AG04449 (cell line): ENCODE data around the gene PGP.
"Not testable (repeated sequence)": the region's sequence is repeated elsewhere in the genome, so short reads cannot be mapped to it uniquely, and the experiment has no call there.

Experiments used
- CTCF ChIA-PET: fragments of 350-600 bp; formaldehyde crosslinking; extraction: SDS; loops from one replicate; lab custom pipeline; 2021; ENCODE audit warnings: antibody characterized with exemption; lab: Yijun Ruan, JAX
- POLR2A ChIA-PET: fragments of 400-600, 350-600 bp; formaldehyde crosslinking; extraction: SDS; loops from one replicate; lab custom pipeline; 2020; ENCODE audit warnings: antibody characterized with exemption, inconsistent platforms; lab: Yijun Ruan, JAX
- DNase-seq: peaks from one replicate; pipeline ENCODE4 v3.0.0-alpha.2; 2010; ENCODE audit warnings: low read depth, low spot score
- H3K4me3 ChIP-seq: 2 replicates; pipeline ENCODE4 v1.5.1; 2011; ENCODE audit warnings: low read depth, mild to moderate bottlenecking, control low read depth, low read length
- TF ChIP-seq, protein P1 (sequence below): IDR thresholded peaks from one replicate; pipeline ENCODE4 v1.5.1; 2011; ENCODE audit warnings: mild to moderate bottlenecking, moderate library complexity, low read length, control low read depth, inconsistent platforms; ENCODE audit not compliant: insufficient read depth; ENCODE audit errors: missing control alignments

The PGP gene

DNA sequence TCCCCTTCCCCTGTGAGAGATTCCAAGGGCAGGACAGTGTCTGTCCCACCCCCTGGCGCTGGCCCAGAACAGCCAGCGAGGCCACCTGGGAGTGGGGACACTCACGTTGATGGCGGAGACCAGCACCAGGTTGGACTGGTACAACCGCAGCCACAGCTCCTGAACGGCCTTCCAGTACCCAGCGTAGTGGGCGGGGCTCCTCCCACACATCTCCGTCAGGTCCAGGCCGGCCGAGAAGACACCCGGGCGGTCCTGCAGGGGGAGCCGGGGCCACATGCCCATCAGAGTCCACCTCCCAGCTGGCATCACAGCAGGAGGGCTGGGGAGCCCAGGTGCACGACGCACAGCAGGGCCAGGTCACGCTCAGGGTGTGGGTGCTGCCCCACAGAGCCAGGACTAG is 29.7 kb upstream of the PGP start:
- H3K4me3 ChIP-seq: no peak overlapping the region
- ChIA-PET POLR2A (no interaction called here), CTCF (no interaction called here)
- TF ChIP-seq, protein P1, sequence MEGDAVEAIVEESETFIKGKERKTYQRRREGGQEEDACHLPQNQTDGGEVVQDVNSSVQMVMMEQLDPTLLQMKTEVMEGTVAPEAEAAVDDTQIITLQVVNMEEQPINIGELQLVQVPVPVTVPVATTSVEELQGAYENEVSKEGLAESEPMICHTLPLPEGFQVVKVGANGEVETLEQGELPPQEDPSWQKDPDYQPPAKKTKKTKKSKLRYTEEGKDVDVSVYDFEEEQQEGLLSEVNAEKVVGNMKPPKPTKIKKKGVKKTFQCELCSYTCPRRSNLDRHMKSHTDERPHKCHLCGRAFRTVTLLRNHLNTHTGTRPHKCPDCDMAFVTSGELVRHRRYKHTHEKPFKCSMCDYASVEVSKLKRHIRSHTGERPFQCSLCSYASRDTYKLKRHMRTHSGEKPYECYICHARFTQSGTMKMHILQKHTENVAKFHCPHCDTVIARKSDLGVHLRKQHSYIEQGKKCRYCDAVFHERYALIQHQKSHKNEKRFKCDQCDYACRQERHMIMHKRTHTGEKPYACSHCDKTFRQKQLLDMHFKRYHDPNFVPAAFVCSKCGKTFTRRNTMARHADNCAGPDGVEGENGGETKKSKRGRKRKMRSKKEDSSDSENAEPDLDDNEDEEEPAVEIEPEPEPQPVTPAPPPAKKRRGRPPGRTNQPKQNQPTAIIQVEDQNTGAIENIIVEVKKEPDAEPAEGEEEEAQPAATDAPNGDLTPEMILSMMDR: no peak
- no peak for DNase-seq

GRCh38 chr16:2243781-2244180 is 29.1 kb upstream of the PGP start:
- ChIA-PET POLR2A (no interaction called here), CTCF (no interaction called here)
- no peak for DNase-seq
- TF ChIP-seq, protein P1: no peak
- no peak overlapping the region for H3K4me3 ChIP-seq

DNA sequence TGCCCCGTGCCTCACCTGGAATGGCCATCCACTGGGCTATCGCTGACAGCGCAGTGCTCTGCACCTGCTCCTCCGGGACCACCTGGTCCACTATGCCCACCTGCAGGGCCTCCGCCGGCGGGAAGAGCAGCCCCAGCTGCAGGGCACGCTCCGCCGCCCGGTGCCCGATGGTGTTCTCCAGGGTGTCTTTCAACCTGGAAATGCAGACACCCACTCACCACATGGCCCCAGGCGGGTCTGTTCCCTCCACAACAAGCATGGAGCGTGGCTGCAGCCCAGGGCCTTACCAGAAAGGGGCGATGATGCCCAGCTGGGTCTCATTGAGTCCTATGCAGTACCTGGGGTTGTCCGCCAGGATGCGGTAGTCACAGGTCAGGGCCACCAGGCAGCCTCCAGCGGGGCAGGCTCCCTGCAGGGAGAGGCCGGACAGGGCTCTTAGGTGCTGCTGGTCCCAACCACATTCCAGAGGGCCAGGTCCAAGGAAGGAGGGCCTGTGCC is 28.4 kb upstream of the PGP start:
- ChIA-PET CTCF (no interaction called here), POLR2A (no interaction called here)
- DNase-seq: no peak
- no peak overlapping the region for H3K4me3 ChIP-seq
- TF ChIP-seq, protein P1: no peak

- CTCF ChIA-PET: interaction anchor here (1.1 to 2.0 kb wide), 2 partner anchors 8 to 9 kb away, joined by 4 to 8 read pairs; partner anchors contain the start of gene ECI1
- no peak overlapping the region for H3K4me3 ChIP-seq
- TF ChIP-seq, protein P1: no peak
- POLR2A ChIA-PET: no interaction called here
- no peak for DNase-seq
Observed at GRCh38 chr16:2242598-2242997, 28.0 kb upstream of the PGP start.

GRCh38 chr16:2240331-2240730 is 25.7 kb upstream of the PGP start:
- CTCF ChIA-PET: interaction anchor here (0.6 kb wide), 1 partner anchor 297 kb away, joined by 3 read pairs; no protein-coding TSS in a partner anchor
- POLR2A ChIA-PET, DNase-seq, H3K4me3 ChIP-seq: not testable (repeated sequence)

DNA sequence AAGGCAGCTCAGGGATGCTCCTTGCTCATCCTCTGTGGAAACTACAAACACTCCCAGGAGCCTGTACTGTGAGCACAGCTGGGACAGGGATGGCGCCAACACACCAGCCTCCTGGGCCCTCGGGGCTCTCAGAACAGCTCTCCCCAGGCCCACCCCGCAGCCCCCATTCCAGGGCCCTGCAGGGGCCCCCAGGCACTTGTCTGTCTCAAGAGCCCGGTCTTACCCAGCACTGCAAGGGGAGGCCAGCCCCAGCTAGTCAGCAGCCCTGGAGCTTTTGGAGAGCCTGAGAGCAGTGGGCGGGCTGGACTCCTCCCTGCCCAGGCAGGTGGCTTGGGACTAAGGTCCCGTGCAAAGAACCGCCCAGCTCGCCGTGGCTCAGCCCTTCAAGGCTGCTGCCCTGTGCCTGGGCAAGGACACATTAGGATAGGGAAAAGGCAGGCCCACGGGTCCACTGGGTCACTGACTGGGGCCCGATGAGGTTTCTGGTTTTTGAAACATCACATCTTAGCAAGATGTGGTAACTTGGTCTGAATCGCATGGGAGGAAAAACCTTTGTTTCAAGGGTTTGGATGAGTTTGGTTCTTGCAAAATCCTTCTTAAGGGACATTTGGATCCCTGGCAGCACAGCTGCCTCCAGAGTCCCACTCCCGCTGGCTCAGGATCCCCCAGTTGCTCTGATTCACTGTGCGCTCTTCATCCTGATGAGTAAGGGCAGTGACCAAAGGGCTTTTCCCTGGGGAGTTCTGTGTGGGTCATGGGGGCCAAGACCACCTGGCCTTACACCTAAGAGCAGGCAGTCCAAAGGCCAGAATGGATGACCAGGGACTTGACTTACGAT is 24.4 kb upstream of the PGP start:
- no peak for DNase-seq
- ChIA-PET POLR2A (interaction anchor here (0.7 to 1.1 kb wide), 3 partner anchors 12 to 20 kb away, joined by 3 to 5 read pairs (median 4); partner anchors contain the start of gene ECI1), CTCF (interaction anchor here (1.2 kb wide), 1 partner anchor 12 kb away, joined by 6 read pairs; the partner anchor contains the start of gene ECI1)
- H3K4me3 ChIP-seq: no peak overlapping the region
- TF ChIP-seq, protein P1: no peak
